ENCODE data around the gene PIP4K2C. TPM values are rescaled to one million over a fixed set of nuclear protein-coding genes. Genes with fewer than 3 reads are reported as not detected.

Gene PIP4K2C
- total RNA-seq (ENCODE audit: low replicate concordance) = 12.4 and 19.4 TPM in 2 replicates

- H3K4me3 ChIP-seq (ENCODE audit: low read depth, low read length) = peak within 1 kb of the TSS; percentile 82
- no peak for TF ChIP-seq CTCF (IDR thresholded peaks at IDR 0.05; ENCODE audit: insufficient read depth, low read length)
- peak; percentile 34 for DNase-seq (ENCODE audit: low read depth)
These were observed at the start of gene PIP4K2C for GRCh38 chr12:57590864-57591781. Gene PIP4K2C, plus strand, starts transcription at chr12:57591192. Its CDS starts 98 bp downstream, at chr12:57591290.

- H3K4me3 ChIP-seq (ENCODE audit: low read depth, low read length) = no peak overlapping the region
- DNase-seq (ENCODE audit: low read depth) = no peak
- TF ChIP-seq CTCF (IDR thresholded peaks at IDR 0.05; ENCODE audit: insufficient read depth, low read length) = no peak
These were observed 49.3 kb upstream of the PIP4K2C start for GRCh38 chr12:57541717-57542116.

GRCh38 chr12:57543581-57543980 is 47.4 kb upstream of the PIP4K2C start:
- no peak overlapping the region for H3K4me3 ChIP-seq (ENCODE audit: low read depth, low read length)
- no peak for DNase-seq (ENCODE audit: low read depth)
- TF ChIP-seq CTCF (IDR thresholded peaks at IDR 0.05; ENCODE audit: insufficient read depth, low read length) = no peak

- H3K4me3 ChIP-seq (ENCODE audit: low read depth, low read length) = peak overlapping the region; percentile 75
- DNase-seq (ENCODE audit: low read depth) = no peak
- no peak for TF ChIP-seq CTCF (IDR thresholded peaks at IDR 0.05; ENCODE audit: insufficient read depth, low read length)
These were observed 45.1 kb upstream of the PIP4K2C start for GRCh38 chr12:57545809-57546437.

- TF ChIP-seq CTCF (IDR thresholded peaks at IDR 0.05; ENCODE audit: insufficient read depth, low read length) = no peak
- DNase-seq (ENCODE audit: low read depth) = peak; percentile 98
- H3K4me3 ChIP-seq (ENCODE audit: low read depth, low read length) = peak within 1 kb of the TSS; percentile 75
These were observed 44.3 kb upstream of the PIP4K2C start, which contains the start of gene DCTN2 for GRCh38 chr12:57546438-57547287. Gene DCTN2, minus strand, starts transcription at chr12:57547192. Its CDS starts 129 bp downstream, at chr12:57547063.

GRCh38 chr12:57547288-57548012 is 43.5 kb upstream of the PIP4K2C start:
- no peak for TF ChIP-seq CTCF (IDR thresholded peaks at IDR 0.05; ENCODE audit: insufficient read depth, low read length)

More at GRCh38 chr12:57547288-57548012, 43.5 kb upstream of the PIP4K2C start:
- H3K4me3 ChIP-seq (ENCODE audit: low read depth, low read length) = peak overlapping the region; percentile 4
- no peak for DNase-seq (ENCODE audit: low read depth)

All from fibroblast of the aortic adventitia (primary cell).